ENCODE results near the gene PTGR2. TPM values are rescaled to one million over a fixed set of nuclear protein-coding genes. Genes with fewer than 3 reads are reported as not detected.

PTGR2 gene
- total RNA-seq, 1 experiment from 2014 or later: 6.7 TPM

DNA sequence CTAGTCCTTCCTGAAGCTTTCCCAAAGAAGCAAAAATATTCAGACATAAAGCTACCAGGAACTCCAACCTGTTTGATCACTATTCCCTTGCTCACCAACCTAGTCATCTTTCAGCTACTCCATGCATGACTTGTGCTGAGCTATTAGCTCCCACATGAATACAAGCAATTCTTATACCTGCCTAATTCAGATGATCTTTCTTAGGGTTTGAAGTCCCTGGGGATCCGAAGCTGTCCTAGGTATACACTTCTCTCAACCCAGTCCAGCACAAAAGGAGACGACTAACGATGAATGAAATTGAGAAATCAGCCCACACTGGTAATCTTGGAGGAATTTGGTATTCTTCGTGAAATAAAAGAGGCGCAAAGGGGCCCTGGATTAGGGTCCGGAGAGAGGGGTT is 631 bp upstream of the PTGR2 start:
- no peak overlapping the region for H3K23ac ChIP-seq (ENCODE audit: insufficient read length, low read depth, low read length)
- H2BK5ac ChIP-seq (ENCODE audit: insufficient read length, low read length): no peak overlapping the region
- H2AFZ ChIP-seq (ENCODE audit: low read length): peak overlapping the region; percentile 63
- H4K91ac ChIP-seq (ENCODE audit: insufficient read length, low read depth, low read length): no peak overlapping the region
- Mint-ChIP-seq H3K36me3 (ENCODE audit: insufficient read depth in 1 of 3, low read depth in 3 of 3) (peaks cover 0 to 2% (median 0%) of the 10 kb centered on the region in 3 experiments; a peak in 1 of 7 replicates), H3K4me1 (peaks cover 9 to 21% of the 10 kb centered on the region in 2 experiments), H3K4me3 (peak overlapping the region; percentile 97 to 98), H3K27ac (peak overlapping the region; percentile 41 to 99 (median 98); a peak in 5 of 7 replicates), H3K27me3 (ENCODE audit: low read depth) (no peaks in the 10 kb centered on the region), H3K9me3 (no peaks in the 10 kb centered on the region; a peak in 1 of 5 replicates)
- no peaks in the 10 kb centered on the region for H3K79me2 ChIP-seq (ENCODE audit: insufficient read depth, low read length)
- H3K4ac ChIP-seq (ENCODE audit: low read depth, low read length): no peak overlapping the region
- H3K14ac ChIP-seq (ENCODE audit: insufficient read depth, low read length): no peak overlapping the region
- no peak overlapping the region for H3T11ph ChIP-seq (ENCODE audit: low read length)
- no peak overlapping the region for H3K56ac ChIP-seq (ENCODE audit: insufficient read length, low read depth, low read length)
- no peak overlapping the region for H3K18ac ChIP-seq (ENCODE audit: insufficient read length, low read depth, low read length)
- H3K79me1 ChIP-seq (ENCODE audit: insufficient read depth, low read depth, low read length, poor library complexity, severe bottlenecking): peaks cover 2% of the 10 kb centered on the region
- H3K23me2 ChIP-seq (ENCODE audit: insufficient read length, low read depth, low read length, poor library complexity, severe bottlenecking): peaks cover 8% of the 10 kb centered on the region
- no peak overlapping the region for H2BK12ac ChIP-seq (ENCODE audit: insufficient read length, low read depth, low read length)
- DNase-seq: no peak
- peak overlapping the region; percentile 45 for H3K9ac ChIP-seq (ENCODE audit: extremely low read depth, insufficient read length, low read length)
- no peaks in the 10 kb centered on the region for H3K9me3 ChIP-seq (ENCODE audit: control insufficient read depth, low read depth, low read length)
- H3K4me2 ChIP-seq (ENCODE audit: insufficient read depth, insufficient read length, low read length): peak overlapping the region; percentile 70
- H3K4me1 ChIP-seq (ENCODE audit: insufficient read depth, low read length): peaks cover 4% of the 10 kb centered on the region; the same call in 1 of the 2 replicates
- H4K8ac ChIP-seq (replicated peaks; ENCODE audit: insufficient read length, low read depth, low read length): no peak overlapping the region
- H2AK5ac ChIP-seq (ENCODE audit: insufficient read length, low read length): no peak overlapping the region
- no peak overlapping the region for H2BK120ac ChIP-seq (ENCODE audit: low read depth, low read length, poor library complexity, severe bottlenecking)
- no CpG with 5 or more reads among the region's 6 CpGs for WGBS (ENCODE audit: extremely low coverage, insufficient read length, low lambda C conversion rate)
- H4K5ac ChIP-seq (ENCODE audit: insufficient read length, low read depth, low read length): no peak overlapping the region
- H3K27ac ChIP-seq (ENCODE audit: insufficient read length, low read depth, low read length): no peak overlapping the region
- H2BK20ac ChIP-seq (ENCODE audit: low read depth, low read length, poor library complexity, severe bottlenecking): no peak overlapping the region
- H2BK15ac ChIP-seq (ENCODE audit: low read depth, low read length): no peak overlapping the region
- H4K20me1 ChIP-seq (ENCODE audit: control insufficient read depth, insufficient read depth, insufficient read length): no peaks in the 10 kb centered on the region
- H3K27me3 ChIP-seq (ENCODE audit: insufficient read depth, low read length): no peaks in the 10 kb centered on the region
- TF ChIP-seq, protein P1, sequence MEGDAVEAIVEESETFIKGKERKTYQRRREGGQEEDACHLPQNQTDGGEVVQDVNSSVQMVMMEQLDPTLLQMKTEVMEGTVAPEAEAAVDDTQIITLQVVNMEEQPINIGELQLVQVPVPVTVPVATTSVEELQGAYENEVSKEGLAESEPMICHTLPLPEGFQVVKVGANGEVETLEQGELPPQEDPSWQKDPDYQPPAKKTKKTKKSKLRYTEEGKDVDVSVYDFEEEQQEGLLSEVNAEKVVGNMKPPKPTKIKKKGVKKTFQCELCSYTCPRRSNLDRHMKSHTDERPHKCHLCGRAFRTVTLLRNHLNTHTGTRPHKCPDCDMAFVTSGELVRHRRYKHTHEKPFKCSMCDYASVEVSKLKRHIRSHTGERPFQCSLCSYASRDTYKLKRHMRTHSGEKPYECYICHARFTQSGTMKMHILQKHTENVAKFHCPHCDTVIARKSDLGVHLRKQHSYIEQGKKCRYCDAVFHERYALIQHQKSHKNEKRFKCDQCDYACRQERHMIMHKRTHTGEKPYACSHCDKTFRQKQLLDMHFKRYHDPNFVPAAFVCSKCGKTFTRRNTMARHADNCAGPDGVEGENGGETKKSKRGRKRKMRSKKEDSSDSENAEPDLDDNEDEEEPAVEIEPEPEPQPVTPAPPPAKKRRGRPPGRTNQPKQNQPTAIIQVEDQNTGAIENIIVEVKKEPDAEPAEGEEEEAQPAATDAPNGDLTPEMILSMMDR (conservative IDR thresholded peaks at IDR 0.05): no peak
